GM19023 (cell line): ENCODE results near the gene TMED6.

Experiments used
- ATAC-seq: cut with Tn5 transposase; IDR thresholded peaks from one replicate; pipeline ENCODE4 v1.9.1; 2021; ENCODE audit warnings: mild to moderate bottlenecking, moderate library complexity; ENCODE audit not compliant: unreplicated experiment

TMED6 gene

DNA sequence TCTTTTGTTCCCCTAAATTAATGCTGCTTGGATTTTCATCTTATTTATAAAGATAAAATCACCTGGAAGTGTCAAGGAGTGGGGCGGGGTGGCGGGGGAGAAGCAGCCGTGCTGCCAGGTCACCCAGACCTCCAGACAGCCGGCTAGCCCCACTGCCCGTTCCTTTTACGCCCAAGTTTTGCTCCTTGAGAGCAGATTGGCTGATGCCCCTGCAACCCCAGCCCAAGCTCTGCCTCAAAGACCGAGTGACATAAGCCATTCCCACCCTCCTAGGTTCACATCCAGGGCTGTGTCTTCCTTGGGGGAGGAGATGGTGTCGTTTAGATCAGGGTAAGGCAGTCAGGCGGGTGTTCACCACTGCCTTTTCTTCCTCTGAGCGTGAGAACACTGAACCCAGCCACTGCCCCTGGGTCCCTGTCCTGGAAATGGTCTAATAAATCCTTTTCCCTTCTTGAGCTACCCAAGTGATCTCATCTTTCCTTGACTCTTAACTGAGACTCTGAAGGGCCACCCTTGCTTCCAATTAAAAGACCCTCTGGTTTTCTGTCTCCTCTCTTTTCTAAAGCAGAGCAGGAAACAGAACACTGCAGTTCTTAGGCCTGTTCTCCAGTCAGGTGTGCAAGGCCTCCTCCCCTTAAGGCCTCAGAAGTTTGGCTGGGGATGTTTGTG, 26.9 kb downstream of the TMED6 start:
- ATAC-seq: no peak

- ATAC-seq: no peak
These were observed 27.5 kb downstream of the TMED6 start for GRCh38 chr16:69324013-69324531.

- no peak for ATAC-seq
These were observed 28.2 kb downstream of the TMED6 start for GRCh38 chr16:69323415-69323814.

- no peak for ATAC-seq
These were observed 29.2 kb downstream of the TMED6 start for GRCh38 chr16:69322343-69322742.

- no peak for ATAC-seq
These were observed 30.5 kb downstream of the TMED6 start for GRCh38 chr16:69321080-69321479.

DNA sequence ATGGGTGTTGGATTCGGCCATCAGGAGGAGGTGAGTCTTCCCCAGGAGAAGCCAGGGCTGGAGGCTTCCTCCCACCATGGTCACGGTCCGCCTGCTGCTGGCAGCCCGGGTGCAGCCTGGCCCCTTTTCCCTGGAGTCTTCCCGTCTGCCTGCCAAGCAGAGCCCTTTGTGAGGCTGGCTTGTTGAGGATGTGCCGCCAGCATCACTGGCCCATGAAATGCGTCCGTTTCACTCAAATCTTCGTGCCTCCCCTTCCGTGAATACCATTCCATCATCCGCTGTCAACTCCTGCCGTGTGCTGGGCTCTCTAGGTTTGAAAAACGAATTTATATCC, 30.9 kb downstream of the TMED6 start:
- ATAC-seq: no peak

GRCh38 chr16:69319826-69320739, 31.5 kb downstream of the TMED6 start:
- ATAC-seq: no peak

- no peak for ATAC-seq
These were observed 32.2 kb downstream of the TMED6 start for GRCh38 chr16:69319381-69319780.

DNA sequence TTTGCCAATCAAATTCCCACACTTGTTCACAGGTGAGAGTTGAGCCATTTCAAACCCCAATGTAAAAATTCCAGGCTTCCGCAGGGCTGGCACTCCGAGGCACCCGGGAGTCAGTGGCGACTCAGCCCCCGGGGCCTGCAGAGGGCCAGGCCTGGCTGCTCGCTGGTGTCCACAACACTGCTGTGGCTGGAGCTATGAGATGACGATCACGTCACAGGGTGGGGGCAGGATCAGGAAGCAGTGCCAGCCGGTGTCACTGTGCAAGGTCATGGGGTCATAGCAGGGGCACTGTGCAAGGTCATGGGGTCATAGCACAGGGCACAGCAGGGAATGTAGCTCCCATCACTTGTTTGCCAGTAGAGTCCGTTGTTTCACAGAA, 32.7 kb downstream of the TMED6 start:
- no peak for ATAC-seq

DNA sequence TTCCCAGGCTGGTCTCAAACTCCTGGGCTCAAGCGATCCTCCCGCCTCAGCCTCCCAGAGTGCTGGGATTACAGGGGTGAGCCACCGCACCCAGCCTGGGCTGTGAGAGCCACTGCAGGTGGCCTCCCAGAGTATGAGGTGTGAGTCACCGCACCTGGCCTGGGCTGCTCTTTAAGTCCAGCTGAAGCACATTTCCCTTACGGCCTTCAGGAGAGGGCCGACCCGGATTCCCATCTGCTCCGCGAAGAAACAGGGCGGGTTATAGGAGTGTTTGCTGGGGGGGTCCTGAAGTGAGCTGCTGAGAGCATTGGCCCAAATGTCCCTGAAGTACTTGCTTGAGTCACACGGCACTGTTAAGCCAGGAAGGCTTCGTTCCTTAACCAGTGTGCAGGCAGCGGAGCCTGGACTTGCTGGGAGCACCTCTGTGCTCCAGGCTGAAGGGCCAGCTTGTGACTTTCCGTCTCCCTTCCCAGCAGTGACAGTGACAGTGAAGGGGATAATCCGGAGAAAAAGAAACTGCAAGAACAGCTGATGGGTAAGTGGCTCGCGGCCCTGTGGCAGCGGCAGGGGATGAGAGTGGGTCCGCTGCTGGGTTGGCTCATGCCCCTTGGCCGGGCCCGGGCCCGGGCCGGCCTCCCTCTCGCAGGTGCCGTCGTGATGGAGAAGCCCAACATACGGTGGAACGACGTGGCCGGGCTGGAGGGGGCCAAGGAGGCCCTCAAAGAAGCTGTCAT, 33.2 kb downstream of the TMED6 start:
- no peak for ATAC-seq

DNA sequence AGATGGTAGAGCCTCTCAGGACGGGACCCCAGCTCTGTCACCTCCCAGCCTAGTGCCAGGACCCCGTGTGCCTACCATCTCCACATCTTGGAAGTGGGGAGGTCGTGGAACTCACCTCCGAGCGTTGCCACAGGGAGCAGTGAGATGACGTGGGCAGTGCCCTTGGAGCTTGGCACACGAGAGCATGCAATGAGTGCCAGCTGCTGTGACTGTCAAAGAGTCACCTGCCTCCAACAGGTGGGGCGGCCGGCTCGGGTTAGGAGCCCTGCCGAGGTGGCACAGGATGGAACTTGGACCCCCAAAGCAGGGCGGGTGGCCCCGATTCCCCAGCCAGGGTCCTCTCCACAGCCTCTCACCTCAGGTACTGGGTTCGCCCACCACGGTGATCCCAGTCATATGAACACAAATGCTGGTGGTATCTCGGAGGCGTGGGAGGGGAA, 35.0 kb downstream of the TMED6 start:
- ATAC-seq: no peak

DNA sequence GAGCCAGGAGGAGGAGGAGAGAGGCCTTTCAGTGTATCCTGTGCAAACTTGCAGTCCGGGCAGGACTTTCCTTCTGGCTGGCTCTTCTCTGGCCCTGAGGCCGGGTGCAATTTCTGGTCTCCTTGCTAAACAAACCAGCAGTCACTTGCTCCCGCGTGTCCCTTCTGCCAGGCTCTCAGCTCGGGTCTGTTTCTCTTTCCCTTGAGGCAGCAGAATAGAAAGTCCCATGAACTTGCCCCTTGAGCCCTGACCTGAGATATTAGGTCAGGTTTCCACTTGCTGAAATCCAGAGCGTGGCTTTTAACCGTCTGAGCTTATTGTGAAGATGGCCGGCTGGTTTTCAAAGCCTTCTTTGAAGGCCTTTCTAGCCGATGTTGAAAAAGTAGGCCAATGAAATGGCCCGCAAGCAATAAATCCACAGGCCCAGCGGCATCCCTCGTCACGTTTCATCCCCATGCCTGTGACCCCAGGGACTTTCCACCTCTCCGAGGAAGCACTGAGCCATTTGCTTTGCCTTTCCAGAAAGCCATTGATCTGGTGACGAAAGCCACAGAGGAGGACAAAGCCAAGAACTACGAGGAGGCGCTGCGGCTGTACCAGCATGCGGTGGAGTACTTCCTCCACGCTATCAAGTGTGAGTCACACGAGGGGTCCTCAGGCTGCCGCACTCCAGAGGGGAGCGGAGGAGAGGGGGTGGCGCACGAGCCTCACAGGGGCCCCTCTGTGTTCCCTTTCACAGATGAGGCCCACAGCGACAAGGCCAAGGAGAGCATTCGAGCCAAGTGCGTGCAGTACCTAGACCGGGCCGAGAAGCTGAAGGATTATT, 35.9 kb downstream of the TMED6 start:
- ATAC-seq: no peak

DNA sequence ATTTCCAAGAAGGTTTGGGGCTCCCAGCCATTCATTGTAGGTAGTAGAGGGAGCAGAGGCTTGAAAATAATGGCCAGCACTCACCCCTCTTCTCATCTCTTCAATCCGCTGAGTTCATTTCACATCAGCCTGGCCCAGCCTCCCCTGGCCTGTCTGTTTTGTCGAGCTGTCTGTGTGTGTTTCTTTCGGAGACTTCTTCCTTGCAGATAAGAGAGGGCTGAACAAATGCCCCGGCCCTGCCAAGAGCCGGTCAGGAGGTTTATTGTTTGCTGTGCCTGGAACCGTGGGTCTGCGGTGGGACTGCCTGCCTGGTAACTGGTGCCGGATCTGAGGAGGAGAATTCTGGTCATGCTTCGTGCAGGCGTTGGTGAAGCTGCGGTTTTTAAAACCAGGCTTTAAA, 37.1 kb downstream of the TMED6 start:
- ATAC-seq: no peak

DNA sequence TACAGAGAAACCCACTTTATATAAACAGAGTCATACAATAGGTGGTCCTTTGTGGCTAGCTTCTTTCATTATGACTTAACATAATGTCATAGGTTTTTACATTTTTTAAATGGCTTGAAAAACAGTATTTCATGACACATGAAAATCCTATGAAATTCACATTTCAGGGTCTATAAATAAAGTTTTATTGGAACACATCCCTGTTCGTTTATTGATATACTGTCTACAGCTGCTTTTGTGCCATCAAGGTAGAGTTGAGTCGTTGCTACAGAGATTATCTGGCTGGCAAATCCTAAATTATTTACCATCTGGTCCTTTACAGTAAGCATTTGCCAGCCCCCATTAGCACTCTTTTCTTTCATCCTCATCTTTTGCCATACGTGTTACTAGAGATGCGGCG, 38.1 kb downstream of the TMED6 start:
- ATAC-seq: no peak

- ATAC-seq: peak; percentile 53
These were observed 39.8 kb downstream of the TMED6 start for GRCh38 chr16:69311533-69312387.

DNA sequence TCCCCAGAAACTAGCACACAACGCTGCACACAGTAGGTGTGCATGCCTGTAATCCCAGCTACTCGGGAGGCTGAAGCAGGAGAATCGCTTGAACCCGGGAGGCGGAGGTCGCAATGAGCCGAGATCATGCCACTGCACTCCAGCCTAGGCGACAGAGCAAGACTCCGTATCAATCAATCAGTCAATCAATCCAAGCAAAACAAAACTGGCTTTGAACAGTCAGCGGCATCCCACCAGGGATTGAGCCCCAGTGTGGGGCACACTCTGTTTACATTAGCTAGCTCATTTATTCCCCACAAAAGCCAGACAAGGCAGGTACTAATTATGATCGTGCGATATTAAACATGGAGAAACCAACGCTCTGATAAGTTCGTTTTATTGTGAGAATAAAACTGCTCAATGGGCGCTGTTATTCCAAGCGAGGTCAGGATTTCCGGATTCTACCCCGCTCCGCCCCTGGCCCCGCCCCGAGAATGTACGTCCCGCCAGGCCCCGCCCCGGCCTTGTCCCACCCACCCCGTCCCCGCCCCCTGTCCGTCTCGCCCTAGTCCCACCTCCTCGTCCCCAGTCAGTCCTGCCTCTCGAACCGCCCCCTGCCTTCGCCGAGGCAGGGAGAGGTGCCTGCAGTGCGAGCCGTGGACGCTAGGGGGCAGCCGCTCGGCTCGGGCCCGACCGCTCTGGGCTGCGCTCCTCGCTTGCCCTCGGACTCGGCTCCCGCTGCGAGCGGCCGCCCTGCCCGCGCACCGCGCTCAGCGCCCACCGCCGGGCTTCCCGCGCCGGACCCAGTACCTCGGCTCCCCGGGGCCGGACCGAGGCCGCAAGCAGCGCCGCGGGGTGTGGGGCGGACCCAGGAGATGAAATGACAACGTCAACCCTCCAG, 40.7 kb downstream of the TMED6 start, which contains the start of gene VPS4A:
Gene VPS4A, plus strand, starts transcription at position 698 of the 880 bp plus-strand sequence. Its CDS starts 162 bp downstream, at position 860.
- peak; percentile 90 for ATAC-seq

GRCh38 chr16:69309316-69309715, 42.3 kb downstream of the TMED6 start:
- no peak for ATAC-seq

DNA sequence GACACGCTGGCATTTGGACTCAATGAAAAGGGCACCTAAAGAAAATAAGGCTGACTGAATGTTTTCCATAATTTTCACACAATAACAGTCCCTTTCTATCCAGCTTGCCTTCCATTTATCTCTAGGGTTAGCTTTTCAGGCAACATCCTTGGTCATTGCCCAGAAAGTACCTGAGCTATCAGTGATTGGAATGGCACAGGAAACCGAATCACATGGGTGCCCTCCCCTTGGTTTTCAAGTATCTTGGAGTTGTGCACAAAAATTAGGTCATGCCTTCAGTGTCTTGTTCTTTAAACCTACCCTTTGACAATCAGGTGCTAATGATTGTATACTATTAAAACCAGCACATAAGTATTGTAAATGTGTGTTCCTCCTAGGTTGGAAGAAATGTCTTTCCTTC, 43.7 kb downstream of the TMED6 start:
- no peak for ATAC-seq

DNA sequence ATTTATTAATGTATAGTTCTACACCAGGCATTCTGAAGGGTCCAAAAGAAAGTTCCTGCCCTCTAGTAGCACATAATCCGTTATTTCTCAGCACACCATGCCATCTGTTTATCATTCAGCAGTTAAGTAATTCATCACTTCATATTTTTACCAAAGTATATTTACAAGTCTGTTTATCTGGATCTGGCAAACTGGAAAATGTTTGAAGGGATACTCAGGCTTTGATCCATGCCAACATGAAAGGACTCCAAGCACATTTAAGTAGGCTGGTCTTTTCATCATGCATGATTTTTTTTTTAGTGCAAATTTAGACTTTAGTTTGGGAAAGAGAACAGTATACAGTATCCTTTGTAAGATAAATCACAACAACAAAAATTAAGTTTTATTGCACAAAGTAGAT, 44.5 kb downstream of the TMED6 start:
- no peak for ATAC-seq
